HL-60 (cell line): ENCODE data around the gene S1PR3.

Experiments used
- DNase-seq, 2 experiments: peaks; one replicate each; pipeline ENCODE4 v3.0.0-alpha.2; 2010 to 2020; ENCODE audit warnings: low read depth in 1 of 2, low spot score in 1 of 2
- H3K27ac ChIP-seq: fragments of 250-450 bp; sonication (Bioruptor Pico); replicated peaks from 2 replicates; pipeline ENCODE4 v1.5.1; 2020; ENCODE audit warnings: mild to moderate bottlenecking, moderate library complexity
- H3K27me3 ChIP-seq: fragments of 250-450 bp; sonication (Bioruptor Pico); 2 replicates; pipeline ENCODE4 v1.5.1; 2021; ENCODE audit warnings: mild to moderate bottlenecking, moderate library complexity; ENCODE audit not compliant: insufficient read depth, poor library complexity, severe bottlenecking
- H3K4me3 ChIP-seq: replicated peaks from 2 replicates; pipeline ENCODE4 v1.5.1; 2011; ENCODE audit warnings: mild to moderate bottlenecking, control low read depth, low read length; ENCODE audit not compliant: insufficient read depth
- GABPA ChIP-seq: IDR thresholded peaks from 2 replicates; pipeline ENCODE4 v1.6.1; 2012; ENCODE audit warnings: low read depth
- POLR2AphosphoS5 ChIP-seq: IDR thresholded peaks from 2 replicates; pipeline ENCODE4 v1.6.1; 2012; ENCODE audit warnings: low read depth
- REST ChIP-seq: IDR thresholded peaks from 2 replicates; pipeline ENCODE4 v1.6.1; 2012; ENCODE audit warnings: low read depth; ENCODE audit not compliant: insufficient replicate concordance
- SPI1 ChIP-seq: IDR thresholded peaks from 2 replicates; pipeline ENCODE4 v1.6.1; 2012; ENCODE audit warnings: low read depth, mild to moderate bottlenecking, borderline replicate concordance
- TF ChIP-seq, protein P1 (sequence below): IDR thresholded peaks from one replicate; pipeline ENCODE4 v1.5.1; 2011; ENCODE audit warnings: low read length, control low read depth, inconsistent platforms; ENCODE audit not compliant: insufficient read depth

The S1PR3 gene

GRCh38 chr9:89000973-89001916, 10.0 kb downstream of the S1PR3 start:
- Histone ChIP-seq H3K27ac (no peak overlapping the region), H3K4me3 (no peak overlapping the region), H3K27me3 (no peaks in the 10 kb centered on the region)
- TF ChIP-seq REST (no peak), GABPA (no peak)
- TF ChIP-seq, protein P1, sequence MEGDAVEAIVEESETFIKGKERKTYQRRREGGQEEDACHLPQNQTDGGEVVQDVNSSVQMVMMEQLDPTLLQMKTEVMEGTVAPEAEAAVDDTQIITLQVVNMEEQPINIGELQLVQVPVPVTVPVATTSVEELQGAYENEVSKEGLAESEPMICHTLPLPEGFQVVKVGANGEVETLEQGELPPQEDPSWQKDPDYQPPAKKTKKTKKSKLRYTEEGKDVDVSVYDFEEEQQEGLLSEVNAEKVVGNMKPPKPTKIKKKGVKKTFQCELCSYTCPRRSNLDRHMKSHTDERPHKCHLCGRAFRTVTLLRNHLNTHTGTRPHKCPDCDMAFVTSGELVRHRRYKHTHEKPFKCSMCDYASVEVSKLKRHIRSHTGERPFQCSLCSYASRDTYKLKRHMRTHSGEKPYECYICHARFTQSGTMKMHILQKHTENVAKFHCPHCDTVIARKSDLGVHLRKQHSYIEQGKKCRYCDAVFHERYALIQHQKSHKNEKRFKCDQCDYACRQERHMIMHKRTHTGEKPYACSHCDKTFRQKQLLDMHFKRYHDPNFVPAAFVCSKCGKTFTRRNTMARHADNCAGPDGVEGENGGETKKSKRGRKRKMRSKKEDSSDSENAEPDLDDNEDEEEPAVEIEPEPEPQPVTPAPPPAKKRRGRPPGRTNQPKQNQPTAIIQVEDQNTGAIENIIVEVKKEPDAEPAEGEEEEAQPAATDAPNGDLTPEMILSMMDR: peak; percentile 30
- DNase-seq: peak; percentile 41 to 90

- H3K4me3 ChIP-seq: no peak overlapping the region
- no peak for DNase-seq
- TF ChIP-seq SPI1 (no peak), GABPA (no peak), POLR2AphosphoS5 (no peak), REST (no peak)
- TF ChIP-seq, protein P1: no peak
- no peaks in the 10 kb centered on the region for H3K27me3 ChIP-seq
- no peak overlapping the region for H3K27ac ChIP-seq
Measured at GRCh38 chr9:89001917-89002540, 10.8 kb downstream of the S1PR3 start.

DNA sequence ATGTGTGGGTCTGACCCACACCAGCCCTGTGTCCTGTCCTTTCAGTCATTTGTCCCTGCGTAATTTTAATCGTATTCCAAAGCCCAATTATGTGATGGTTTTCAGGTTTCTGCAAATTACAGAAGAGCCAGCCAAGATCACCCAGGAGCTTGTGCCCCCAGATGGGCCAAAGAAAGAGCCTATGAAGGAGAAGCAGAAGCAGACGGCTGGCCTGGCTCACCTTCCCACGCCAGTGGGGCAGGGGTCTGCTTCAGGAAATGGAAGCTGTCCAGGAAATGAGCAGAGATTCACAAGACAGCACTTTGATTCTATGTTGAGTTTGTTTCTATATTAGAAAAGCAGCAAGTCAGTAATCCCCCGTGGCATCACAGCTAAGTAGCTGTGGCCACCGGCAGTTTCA, 11.7 kb downstream of the S1PR3 start:
- Histone ChIP-seq H3K27me3 (no peaks in the 10 kb centered on the region), H3K4me3 (no peak overlapping the region), H3K27ac (no peak overlapping the region)
- TF ChIP-seq SPI1: no peak
- TF ChIP-seq REST: no peak
- DNase-seq: no peak
